ENCODE data around the gene NEMP2.
"Not testable (repeated sequence)": the region's sequence is repeated elsewhere in the genome, so short reads cannot be mapped to it uniquely, and the experiment has no call there.

The NEMP2 gene

GRCh38 chr2:190526105-190526750, 8.3 kb downstream of the NEMP2 start:
- DNase-seq (ENCODE audit: low read depth): no peak

- no peak for DNase-seq (ENCODE audit: low read depth)
These were observed 9.6 kb downstream of the NEMP2 start for GRCh38 chr2:190524928-190525327.

- no peak for DNase-seq (ENCODE audit: low read depth)
These were observed 14.4 kb downstream of the NEMP2 start for GRCh38 chr2:190519975-190520767.

GRCh38 chr2:190517468-190517867, 17.1 kb downstream of the NEMP2 start:
- DNase-seq (ENCODE audit: low read depth): no peak

- no peak for DNase-seq (ENCODE audit: low read depth)
These were observed 18.8 kb downstream of the NEMP2 start for GRCh38 chr2:190515687-190516086.

- no peak for DNase-seq (ENCODE audit: low read depth)
These were observed 19.8 kb downstream of the NEMP2 start for GRCh38 chr2:190514676-190515075.

GRCh38 chr2:190513877-190514276, 20.6 kb downstream of the NEMP2 start:
- DNase-seq (ENCODE audit: low read depth): no peak

GRCh38 chr2:190512539-190513095, 21.9 kb downstream of the NEMP2 start:
- no peak for DNase-seq (ENCODE audit: low read depth)

GRCh38 chr2:190511104-190511503, 23.4 kb downstream of the NEMP2 start:
- no peak for DNase-seq (ENCODE audit: low read depth)

- not testable (repeated sequence) for DNase-seq (ENCODE audit: low read depth)
These were observed 24.6 kb downstream of the NEMP2 start for GRCh38 chr2:190509895-190510294.

GRCh38 chr2:190507135-190507534, 27.4 kb downstream of the NEMP2 start:
- DNase-seq (ENCODE audit: low read depth): no peak

GRCh38 chr2:190506666-190507065, 27.9 kb downstream of the NEMP2 start:
- DNase-seq (ENCODE audit: low read depth): no peak

- no peak for DNase-seq (ENCODE audit: low read depth)
These were observed 28.8 kb downstream of the NEMP2 start for GRCh38 chr2:190505696-190506095.

GRCh38 chr2:190504912-190505311, 29.6 kb downstream of the NEMP2 start:
- DNase-seq (ENCODE audit: low read depth): no peak

GRCh38 chr2:190503088-190503487, 31.4 kb downstream of the NEMP2 start:
- DNase-seq (ENCODE audit: low read depth): no peak

- no peak for DNase-seq (ENCODE audit: low read depth)
These were observed 32.7 kb downstream of the NEMP2 start for GRCh38 chr2:190501702-190502407.

- DNase-seq (ENCODE audit: low read depth): no peak
These were observed 33.3 kb downstream of the NEMP2 start for GRCh38 chr2:190501231-190501630.

GRCh38 chr2:190500054-190500502, 34.4 kb downstream of the NEMP2 start:
- no peak for DNase-seq (ENCODE audit: low read depth)

GRCh38 chr2:190499273-190499672, 35.2 kb downstream of the NEMP2 start:
- no peak for DNase-seq (ENCODE audit: low read depth)

GRCh38 chr2:190497428-190497827, 37.1 kb downstream of the NEMP2 start:
- DNase-seq (ENCODE audit: low read depth): no peak

- DNase-seq (ENCODE audit: low read depth): not testable (repeated sequence)
These were observed 39.8 kb downstream of the NEMP2 start for GRCh38 chr2:190494600-190495227.

GRCh38 chr2:190493095-190493494, 41.4 kb downstream of the NEMP2 start:
- no peak for DNase-seq (ENCODE audit: low read depth)

Data from stimulated activated CD8-positive, alpha-beta memory T cell treated with anti-CD3 and anti-CD28 coated beads, Interleukin-7, amount 100 ng/mL, for 24 hours (primary cell).